GM12878 (cell line): ENCODE results near the gene KCNK4.
"Not testable (repeated sequence)": the region's sequence is repeated elsewhere in the genome, so short reads cannot be mapped to it uniquely, and the experiment has no call there.

ENCODE experiments used
- ATF7 ChIP-seq: fragments of 450-650 bp; IDR thresholded peaks from 2 replicates; pipeline ENCODE4 v1.6.1; 2016; ENCODE audit warnings: low read depth, mild to moderate bottlenecking
- BCLAF1 ChIP-seq: fragments of 450-650 bp; IDR thresholded peaks from 2 replicates; pipeline ENCODE4 v1.6.1; 2017; ENCODE audit warnings: antibody characterized with exemption, mild to moderate bottlenecking, moderate library complexity
- CEBPB ChIP-seq, 2 experiments: fragments of 150-350 bp in 1 of 2; IDR thresholded peaks; 2 replicates each; pipeline ENCODE4 v1.6.1; 2012 to 2014; ENCODE audit warnings: low read depth in 2 of 2, low read length in 2 of 2, borderline replicate concordance in 1 of 2, inconsistent platforms in 1 of 2
- DPF2 ChIP-seq: fragments of 450-650 bp; IDR thresholded peaks from 2 replicates; pipeline ENCODE4 v1.6.1; 2017; ENCODE audit warnings: mild to moderate bottlenecking
- E2F8 ChIP-seq: fragments of 450-650 bp; IDR thresholded peaks from 2 replicates; pipeline ENCODE4 v1.6.1; 2018; ENCODE audit warnings: mild to moderate bottlenecking, low read depth, moderate library complexity; ENCODE audit not compliant: partially characterized antibody
- GABPA ChIP-seq: IDR thresholded peaks from 2 replicates; pipeline ENCODE4 v1.6.1; 2014; ENCODE audit warnings: antibody characterized with exemption, low read depth, mild to moderate bottlenecking, inconsistent platforms
- MEF2B ChIP-seq: fragments of 450-650 bp; IDR thresholded peaks from 2 replicates; pipeline ENCODE4 v1.6.1; 2018; ENCODE audit warnings: mild to moderate bottlenecking, moderate library complexity; ENCODE audit not compliant: partially characterized antibody, poor library complexity, severe bottlenecking
- NFIC ChIP-seq: IDR thresholded peaks from 2 replicates; pipeline ENCODE4 v1.6.1; 2012; ENCODE audit warnings: low read depth, mild to moderate bottlenecking, inconsistent platforms, low read length, moderate library complexity
- RAD21 ChIP-seq: IDR thresholded peaks from 2 replicates; pipeline ENCODE4 v1.6.1; 2011; ENCODE audit warnings: mild to moderate bottlenecking, low read depth, low read length, moderate library complexity; ENCODE audit not compliant: insufficient read depth
- STAT1 ChIP-seq: fragments of 450-650 bp; conservative IDR thresholded peaks from 2 replicates; pipeline ENCODE4 v1.6.1; 2014; ENCODE audit warnings: antibody characterized with exemption, mild to moderate bottlenecking
- SUZ12 ChIP-seq: fragments of 200-600 bp; sonication (generic); IDR thresholded peaks from one replicate; pipeline ENCODE4 v1.6.1; 2018; ENCODE audit warnings: antibody characterized with exemption, mild to moderate bottlenecking; ENCODE audit not compliant: unreplicated experiment
- TARDBP ChIP-seq: IDR thresholded peaks from 2 replicates; pipeline ENCODE4 v1.6.1; 2016; ENCODE audit warnings: borderline replicate concordance
- YY1 ChIP-seq: IDR thresholded peaks from 2 replicates; pipeline ENCODE4 v1.6.1; 2011; ENCODE audit warnings: low read depth, mild to moderate bottlenecking, low read length
- TF ChIP-seq, protein P1 (sequence below), 3 experiments: IDR thresholded peaks in 2 of 3; conservative IDR thresholded peaks in 1 of 3; 2 replicates each; pipeline ENCODE4 v1.5.1; 2011; ENCODE audit warnings: low read depth in 3 of 3, low read length in 3 of 3, mild to moderate bottlenecking in 3 of 3, control low read depth in 2 of 3, moderate library complexity in 2 of 3, inconsistent platforms in 1 of 3, mixed read lengths in 1 of 3; ENCODE audit not compliant: control insufficient read depth in 2 of 3, insufficient read depth in 1 of 3; ENCODE audit errors: extremely low read depth in 1 of 3

DNA sequence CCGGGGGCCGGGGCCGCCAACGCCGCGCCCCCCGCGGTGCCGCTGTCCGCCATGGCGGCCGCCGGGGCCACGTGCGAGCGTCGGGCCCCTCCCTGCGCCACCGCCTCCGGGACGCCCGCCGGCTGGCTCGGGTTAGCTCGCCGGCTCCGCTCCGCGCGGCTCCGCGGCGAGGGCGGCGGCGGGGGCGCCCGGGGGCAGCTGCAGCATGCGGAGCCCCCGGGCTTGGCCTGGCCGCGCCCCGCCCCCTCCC lies 44.6 kb upstream of the KCNK4 start:
- TF ChIP-seq TARDBP; NFIC; E2F8; CEBPB (IDR thresholded peaks at IDR 0.05; ENCODE audit: borderline replicate concordance in 1 of 2, low read depth in 2 of 2, low read length in 2 of 2); RAD21; GABPA; MEF2B; ATF7; STAT1; DPF2; SUZ12; BCLAF1: not testable (repeated sequence)
- TF ChIP-seq, protein P1, sequence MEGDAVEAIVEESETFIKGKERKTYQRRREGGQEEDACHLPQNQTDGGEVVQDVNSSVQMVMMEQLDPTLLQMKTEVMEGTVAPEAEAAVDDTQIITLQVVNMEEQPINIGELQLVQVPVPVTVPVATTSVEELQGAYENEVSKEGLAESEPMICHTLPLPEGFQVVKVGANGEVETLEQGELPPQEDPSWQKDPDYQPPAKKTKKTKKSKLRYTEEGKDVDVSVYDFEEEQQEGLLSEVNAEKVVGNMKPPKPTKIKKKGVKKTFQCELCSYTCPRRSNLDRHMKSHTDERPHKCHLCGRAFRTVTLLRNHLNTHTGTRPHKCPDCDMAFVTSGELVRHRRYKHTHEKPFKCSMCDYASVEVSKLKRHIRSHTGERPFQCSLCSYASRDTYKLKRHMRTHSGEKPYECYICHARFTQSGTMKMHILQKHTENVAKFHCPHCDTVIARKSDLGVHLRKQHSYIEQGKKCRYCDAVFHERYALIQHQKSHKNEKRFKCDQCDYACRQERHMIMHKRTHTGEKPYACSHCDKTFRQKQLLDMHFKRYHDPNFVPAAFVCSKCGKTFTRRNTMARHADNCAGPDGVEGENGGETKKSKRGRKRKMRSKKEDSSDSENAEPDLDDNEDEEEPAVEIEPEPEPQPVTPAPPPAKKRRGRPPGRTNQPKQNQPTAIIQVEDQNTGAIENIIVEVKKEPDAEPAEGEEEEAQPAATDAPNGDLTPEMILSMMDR (IDR thresholded peaks at IDR 0.05 in 2 of 3, conservative IDR thresholded peaks at IDR 0.05 in 1 of 3; ENCODE audit: control insufficient read depth in 2 of 3, extremely low read depth in 1 of 3, insufficient read depth in 1 of 3, low read depth in 3 of 3, low read length in 3 of 3): not testable (repeated sequence)
- TF ChIP-seq YY1: peak; percentile 84
